H1 (cell line): ENCODE data around the gene ZNF282. TPM values are rescaled to one million over a fixed set of nuclear protein-coding genes. Genes with fewer than 3 reads are reported as not detected.

Source experiments
- CTCF ChIA-PET: fragments of 300-600 bp; sonication (Branson Sonifier 250); formaldehyde crosslinking; loops from one replicate; lab custom pipeline; 2021; ENCODE audit not compliant: partially characterized antibody; lab: Charles Lee
- POLR2A ChIA-PET: fragments of 300-600 bp; sonication (Branson Sonifier 250); formaldehyde crosslinking; loops from one replicate; lab custom pipeline; 2021; ENCODE audit warnings: inconsistent platforms; ENCODE audit not compliant: partially characterized antibody; lab: Charles Lee
- DNase-seq, 2 experiments: peaks; one replicate each; pipeline versions ENCODE4 v3.0.0 to v3.0.0-alpha.2; 2010 to 2022; ENCODE audit warnings: low spot score in 2 of 2, low read depth in 1 of 2, mixed read lengths in 1 of 2
- FAIRE-seq: peaks from 2 replicates; lab custom pipeline; 2011; peaks lifted over from hg19 to GRCh38; lab: Jason Lieb, UNC
- H2AFZ ChIP-seq: 2 replicates; pipeline ENCODE4 v1.8.1; 2012; ENCODE audit warnings: low read length, inconsistent platforms
- H2AK5ac ChIP-seq: 2 replicates; pipeline ENCODE4 v1.6.1; 2013; ENCODE audit warnings: low read depth, low read length
- H2BK120ac ChIP-seq: replicated peaks from 2 replicates; pipeline ENCODE3; 2013; ENCODE audit warnings: low read depth, low read length, inconsistent platforms
- H2BK12ac ChIP-seq: 2 replicates; pipeline ENCODE4 v1.6.1; 2013; ENCODE audit warnings: low read depth, low read length
- H2BK15ac ChIP-seq: 2 replicates; pipeline ENCODE4 v1.6.1; 2013; ENCODE audit warnings: low read length
- H2BK20ac ChIP-seq: 2 replicates; pipeline ENCODE4 v1.6.1; 2013; ENCODE audit warnings: low read length
- H2BK5ac ChIP-seq: 2 replicates; pipeline ENCODE4 v1.6.1; 2013; ENCODE audit warnings: low read depth, low read length
- H3K14ac ChIP-seq: 2 replicates; pipeline ENCODE4 v1.6.1; 2013; ENCODE audit warnings: inconsistent platforms; ENCODE audit not compliant: insufficient read length
- H3K18ac ChIP-seq: 2 replicates; pipeline ENCODE4 v1.6.1; 2013; ENCODE audit warnings: low read length; ENCODE audit errors: extremely low read depth
- H3K23ac ChIP-seq: 2 replicates; pipeline ENCODE4 v1.6.1; 2013; ENCODE audit warnings: inconsistent platforms; ENCODE audit not compliant: insufficient read length
- H3K23me2 ChIP-seq: 2 replicates; pipeline ENCODE4 v1.6.1; 2013; ENCODE audit warnings: low read depth, low read length
- H3K27ac ChIP-seq: 2 replicates; pipeline ENCODE4 v1.6.1; 2011; ENCODE audit warnings: low read depth, low read length, inconsistent platforms
- H3K27me3 ChIP-seq, 4 experiments: replicated peaks in 1 of 4; 1 replicate in 1 of 4; 2 replicates in 3 of 4; pipeline versions ENCODE4 v1.6.1 to v1.8.1; 2011 to 2013; ENCODE audit warnings: low read length in 3 of 4, mild to moderate bottlenecking in 3 of 4, inconsistent platforms in 2 of 4, mixed read lengths in 2 of 4, moderate library complexity in 1 of 4; ENCODE audit not compliant: control insufficient read depth in 3 of 4, insufficient read depth in 3 of 4; ENCODE audit errors: extremely low read depth in 1 of 4
- H3K36me3 ChIP-seq, 4 experiments: 2 replicates each; pipeline versions ENCODE4 v1.6.1 to v1.8.1; 2011 to 2013; ENCODE audit warnings: mild to moderate bottlenecking in 4 of 4, low read length in 3 of 4, moderate library complexity in 2 of 4, control low read depth in 1 of 4, inconsistent platforms in 1 of 4; ENCODE audit not compliant: insufficient read depth in 4 of 4, control insufficient read depth in 2 of 4
- H3K4ac ChIP-seq: replicated peaks from 2 replicates; pipeline ENCODE3; 2013; ENCODE audit warnings: low read length, low read depth, mixed read lengths, inconsistent platforms; ENCODE audit not compliant: insufficient read length
- H3K4me1 ChIP-seq, 4 experiments: replicated peaks in 1 of 4; 1 replicate in 1 of 4; 2 replicates in 3 of 4; pipeline versions ENCODE4 v1.6.1 to v1.8.1; 2011 to 2013; ENCODE audit warnings: low read length in 3 of 4, inconsistent platforms in 2 of 4, mixed read lengths in 1 of 4; ENCODE audit not compliant: insufficient read depth in 4 of 4, control insufficient read depth in 3 of 4
- H3K4me2 ChIP-seq, 2 experiments: 2 replicates each; pipeline versions ENCODE4 v1.6.1 to v1.8.1; 2011 to 2013; ENCODE audit warnings: low read depth in 2 of 2, low read length in 2 of 2, control low read depth in 1 of 2, inconsistent platforms in 1 of 2, mild to moderate bottlenecking in 1 of 2; ENCODE audit not compliant: insufficient read depth in 1 of 2
- H3K4me3 ChIP-seq, 4 experiments: fragments of 200-600, 300-600 bp in 1 of 4; sonication (generic), shearing (Covaris generic), sonication (Bioruptor Twin) in 1 of 4; 2 replicates each; pipeline versions ENCODE4 v1.5.1 to v1.8.1; 2011 to 2016; ENCODE audit warnings: low read length in 4 of 4, low read depth in 3 of 4, control low read depth in 2 of 4, inconsistent platforms in 2 of 4, mild to moderate bottlenecking in 2 of 4, mixed read lengths in 1 of 4, moderate library complexity in 1 of 4; ENCODE audit not compliant: insufficient read depth in 2 of 4; ENCODE audit errors: extremely low read depth in 1 of 4
- H3K56ac ChIP-seq: replicated peaks from 2 replicates; pipeline ENCODE3; 2013; ENCODE audit warnings: low read depth, mild to moderate bottlenecking, mixed read lengths, low read length, inconsistent platforms; ENCODE audit not compliant: insufficient read length
- H3K79me1 ChIP-seq: 2 replicates; pipeline ENCODE4 v1.6.1; 2013; ENCODE audit warnings: low read depth, low read length, control low read depth
- H3K79me2 ChIP-seq, 2 experiments: 2 replicates each; pipeline versions ENCODE4 v1.6.1 to v1.8.1; 2012 to 2013; ENCODE audit warnings: low read length in 2 of 2, mild to moderate bottlenecking in 2 of 2, inconsistent platforms in 1 of 2; ENCODE audit not compliant: insufficient read depth in 2 of 2, control insufficient read depth in 1 of 2
- H3K9ac ChIP-seq, 4 experiments: replicated peaks in 1 of 4; 1 replicate in 1 of 4; 2 replicates in 3 of 4; pipeline versions ENCODE4 v1.6.1 to v1.8.1; 2011 to 2013; ENCODE audit warnings: low read depth in 3 of 4, low read length in 3 of 4, control low read depth in 2 of 4, mild to moderate bottlenecking in 2 of 4, moderate library complexity in 2 of 4, inconsistent platforms in 1 of 4; ENCODE audit errors: extremely low read depth in 1 of 4
- H3K9me3 ChIP-seq, 2 experiments: 2 replicates each; pipeline versions ENCODE4 v1.6.1 to v1.8.1; 2012 to 2013; ENCODE audit warnings: mild to moderate bottlenecking in 2 of 2, moderate library complexity in 2 of 2, control low read depth in 1 of 2, inconsistent platforms in 1 of 2, low read depth in 1 of 2, low read length in 1 of 2, mixed read lengths in 1 of 2; ENCODE audit not compliant: insufficient read depth in 2 of 2
- H4K20me1 ChIP-seq, 2 experiments: replicated peaks in 1 of 2; 2 replicates each; pipeline versions ENCODE3 to v1.8.1; 2011 to 2013; ENCODE audit warnings: inconsistent platforms in 2 of 2, low read length in 2 of 2, mild to moderate bottlenecking in 1 of 2; ENCODE audit not compliant: insufficient read depth in 2 of 2, control insufficient read depth in 1 of 2
- H4K5ac ChIP-seq: 2 replicates; pipeline ENCODE4 v1.6.1; 2013; ENCODE audit warnings: low read length, low read depth, mixed read lengths, inconsistent platforms; ENCODE audit not compliant: insufficient read length
- H4K8ac ChIP-seq: 2 replicates; pipeline ENCODE4 v1.8.0; 2013; ENCODE audit warnings: mild to moderate bottlenecking, moderate library complexity, low read length, inconsistent platforms; ENCODE audit not compliant: insufficient read depth; ENCODE audit errors: extremely low read depth
- H4K91ac ChIP-seq: replicated peaks from 2 replicates; pipeline ENCODE3; 2013; ENCODE audit warnings: low read length, mixed read lengths, inconsistent platforms; ENCODE audit not compliant: insufficient read length
- EZH2 ChIP-seq: fragments of 200-600 bp; sonication (generic); IDR thresholded peaks from 2 replicates; pipeline ENCODE4 v1.7.1; 2012; ENCODE audit warnings: low read depth, mild to moderate bottlenecking, moderate library complexity, low read length, inconsistent platforms; ENCODE audit not compliant: severe bottlenecking
- POLR2A ChIP-seq, 2 experiments: IDR thresholded peaks; 1 replicate in 1 of 2; 2 replicates in 1 of 2; pipeline ENCODE4 v1.6.1; 2011; ENCODE audit warnings: low read depth in 2 of 2, low read length in 2 of 2, mild to moderate bottlenecking in 2 of 2; ENCODE audit errors: control extremely low read depth in 1 of 2
- POLR2AphosphoS5 ChIP-seq: IDR thresholded peaks from 2 replicates; pipeline ENCODE4 v1.6.1; 2011; ENCODE audit warnings: low read depth, low read length
- TAF7 ChIP-seq: optimal IDR thresholded peaks from 2 replicates; pipeline ENCODE3; 2011; ENCODE audit warnings: low read depth, mild to moderate bottlenecking, inconsistent platforms, low read length, moderate library complexity, borderline replicate concordance
- polyA plus RNA-seq, 7 experiments: library from polyadenylated mRNA; depleted of rRNA in 3 of 7; stranded (reverse) in 5 of 7; unstranded in 2 of 7; fragments of >200 nt in 5 of 7; fragments of 200-250 nt in 2 of 7; gene quantifications; 1 replicate in 5 of 7; 2 replicates in 1 of 7; 4 replicates in 1 of 7; pipeline versions ENCODE4 v1.2.1 to v1.2.3, GENCODE V29; 2011 to 2013; ENCODE audit warnings: missing spikeins in 2 of 7, mixed read lengths in 2 of 7
- total RNA-seq: library from RNA; stranded (reverse); fragmentation: NEBNext Ultra II Directional; extraction: Animal tissue kit (Norgen Biotek cat#: 25700); gene quantifications from 2 replicates; pipeline ENCODE4 v1.2.1, GENCODE V29; 2021

ZNF282 gene
- total and polyA plus RNA-seq, 2 of the 8 experiments (the other 6 are each of a cell fraction or from before 2014, with no cell fraction given), result 16.9 to 36.3 TPM

DNA sequence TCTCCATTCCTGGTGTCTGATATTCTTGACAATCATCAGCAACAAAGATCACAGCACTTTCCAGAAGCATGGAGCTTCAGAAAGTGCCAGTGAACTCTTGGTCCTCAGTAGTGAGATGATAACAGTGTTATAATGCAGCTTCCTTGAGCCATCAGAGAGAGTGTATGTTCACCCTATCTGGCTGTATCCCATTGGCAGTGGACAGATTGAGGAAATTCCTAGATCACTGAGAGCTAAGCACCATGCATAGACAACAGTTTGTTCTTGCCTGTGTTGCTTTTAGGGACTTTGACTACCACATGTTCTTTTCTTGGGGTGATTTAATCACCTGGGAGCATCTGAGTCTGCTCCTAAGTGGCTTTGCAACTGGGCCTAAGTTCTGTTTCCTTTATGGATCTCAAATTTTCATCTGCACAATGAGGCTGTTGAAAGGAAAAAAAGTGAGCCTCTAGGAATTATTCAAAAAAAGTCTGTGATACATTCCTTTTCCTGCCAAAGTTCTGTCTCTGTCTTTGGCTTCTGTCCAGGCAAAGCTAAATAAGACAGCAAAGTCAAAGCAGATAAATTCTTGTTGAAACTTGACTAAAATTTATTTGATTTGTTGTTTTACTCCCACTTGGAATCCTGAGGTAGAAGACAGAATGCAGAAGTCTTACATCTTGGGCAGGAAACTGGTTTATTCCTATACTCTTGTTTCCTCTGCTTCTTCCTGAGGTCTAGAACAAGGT is 14.5 kb upstream of the ZNF282 start:
- POLR2A ChIA-PET, result interaction anchor here (0.7 to 3.3 kb wide), 5 partner anchors 10 to 32 kb away, joined by 3 to 19 read pairs (median 4); partner anchors contain the start of genes ZNF282 and ZNF398
- no peak for FAIRE-seq
- H3K27me3 ChIP-seq, result no peaks in the 10 kb centered on the region

More for the DNA sequence above, 14.5 kb upstream of the ZNF282 start:
- Histone ChIP-seq H3K9ac (no peak overlapping the region), H4K5ac (no peak overlapping the region), H3K4ac (no peak overlapping the region), H3K23ac (no peak overlapping the region), H4K20me1 (peaks cover 6 to 8% of the 10 kb centered on the region in 2 experiments), H3K4me2 (no peak overlapping the region), H4K91ac (no peak overlapping the region), H3K56ac (no peak overlapping the region), H2BK15ac (no peak overlapping the region), H3K18ac (no peak overlapping the region), H3K27ac (no peak overlapping the region), H3K23me2 (no peaks in the 10 kb centered on the region), H3K4me1 (no peaks in the 10 kb centered on the region), H3K14ac (no peak overlapping the region), H4K8ac (no peak overlapping the region), H2BK12ac (no peak overlapping the region), H3K79me1 (no peaks in the 10 kb centered on the region), H3K36me3 (peaks cover 38 to 66% (median 58%) of the 10 kb centered on the region in 4 experiments), H3K9me3 (no peaks in the 10 kb centered on the region), H2BK120ac (no peak overlapping the region), H3K4me3 (no peak overlapping the region), H2BK20ac (no peak overlapping the region), H2BK5ac (no peak overlapping the region), H2AFZ (no peak overlapping the region), H2AK5ac (no peak overlapping the region), H3K79me2 (no peaks in the 10 kb centered on the region)
- no peak for DNase-seq
- CTCF ChIA-PET, result interaction anchor here (0.9 to 1.9 kb wide), 3 partner anchors 12 to 15 kb away, joined by 3 to 5 read pairs (median 3); partner anchors contain the start of gene ZNF282
- TF ChIP-seq EZH2 (no peak), POLR2A (IDR thresholded peaks at IDR 0.05; ENCODE audit: control extremely low read depth in 1 of 2, low read depth in 2 of 2, low read length in 2 of 2) (0 out of 3 replicates have a peak, but pooled peaks of 1 of the 2 experiments have one; percentile 18), POLR2AphosphoS5 (peak; percentile 67; the same call in 1 of the 2 replicates), TAF7 (no peak)
